HG03280 (cell line): ENCODE measurements around the gene ZDHHC17.
"Not testable (repeated sequence)": the region's sequence is repeated elsewhere in the genome, so short reads cannot be mapped to it uniquely, and the experiment has no call there.

Experiments used
- ATAC-seq: cut with Tn5 transposase; IDR thresholded peaks from one replicate; pipeline ENCODE4 v1.9.1; 2021; ENCODE audit warnings: mild to moderate bottlenecking, moderate library complexity; ENCODE audit not compliant: unreplicated experiment

ZDHHC17 gene

GRCh38 chr12:76763746-76764675, at the start of gene ZDHHC17:
ZDHHC17 (plus strand) TSS chr12:76764115; CDS start chr12:76764237, 122 bp downstream.
- ATAC-seq: peak; percentile 93

DNA sequence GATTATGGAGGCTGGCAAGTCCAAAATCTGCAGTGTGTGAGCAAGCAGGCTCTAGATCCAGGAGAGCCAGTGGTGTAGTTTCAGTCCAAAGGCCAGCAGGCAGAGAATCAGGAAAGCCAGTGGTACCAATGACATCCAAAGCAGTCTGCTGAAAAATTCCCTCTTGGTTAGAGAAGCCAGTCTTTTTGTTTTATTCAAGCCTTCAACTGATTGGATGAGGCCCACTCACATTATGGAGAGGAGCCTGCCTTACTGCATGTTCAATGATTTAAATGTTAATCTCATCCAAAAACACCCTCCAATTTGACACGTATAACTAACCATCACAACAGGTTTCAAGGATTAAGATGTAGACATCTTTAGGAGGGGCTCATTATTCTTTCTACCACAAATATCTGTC, 49.5 kb upstream of the ZDHHC17 start:
- no peak for ATAC-seq

DNA sequence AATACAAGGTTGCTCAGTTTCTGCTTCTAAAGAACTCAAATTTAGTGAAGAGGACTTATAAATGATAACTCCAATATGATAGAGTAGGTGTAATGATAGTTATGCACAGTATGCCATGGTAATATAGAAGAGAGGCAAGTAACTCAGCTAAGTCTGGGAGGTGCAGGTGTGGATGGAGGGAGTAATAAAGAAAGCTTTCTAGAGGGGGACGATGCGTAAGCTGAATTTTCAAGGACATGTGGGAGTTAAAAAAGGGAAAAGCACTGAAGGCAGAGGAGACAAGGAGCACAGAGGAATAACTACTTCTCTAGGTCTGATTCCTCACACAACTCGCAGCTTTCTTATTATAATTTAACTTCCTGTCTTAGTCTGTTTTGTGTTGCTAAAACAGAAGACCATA, 49.1 kb upstream of the ZDHHC17 start:
- no peak for ATAC-seq

GRCh38 chr12:76715332-76715731, 48.6 kb upstream of the ZDHHC17 start:
- no peak for ATAC-seq

- no peak for ATAC-seq
These were observed 46.6 kb upstream of the ZDHHC17 start for GRCh38 chr12:76717314-76717713.

DNA sequence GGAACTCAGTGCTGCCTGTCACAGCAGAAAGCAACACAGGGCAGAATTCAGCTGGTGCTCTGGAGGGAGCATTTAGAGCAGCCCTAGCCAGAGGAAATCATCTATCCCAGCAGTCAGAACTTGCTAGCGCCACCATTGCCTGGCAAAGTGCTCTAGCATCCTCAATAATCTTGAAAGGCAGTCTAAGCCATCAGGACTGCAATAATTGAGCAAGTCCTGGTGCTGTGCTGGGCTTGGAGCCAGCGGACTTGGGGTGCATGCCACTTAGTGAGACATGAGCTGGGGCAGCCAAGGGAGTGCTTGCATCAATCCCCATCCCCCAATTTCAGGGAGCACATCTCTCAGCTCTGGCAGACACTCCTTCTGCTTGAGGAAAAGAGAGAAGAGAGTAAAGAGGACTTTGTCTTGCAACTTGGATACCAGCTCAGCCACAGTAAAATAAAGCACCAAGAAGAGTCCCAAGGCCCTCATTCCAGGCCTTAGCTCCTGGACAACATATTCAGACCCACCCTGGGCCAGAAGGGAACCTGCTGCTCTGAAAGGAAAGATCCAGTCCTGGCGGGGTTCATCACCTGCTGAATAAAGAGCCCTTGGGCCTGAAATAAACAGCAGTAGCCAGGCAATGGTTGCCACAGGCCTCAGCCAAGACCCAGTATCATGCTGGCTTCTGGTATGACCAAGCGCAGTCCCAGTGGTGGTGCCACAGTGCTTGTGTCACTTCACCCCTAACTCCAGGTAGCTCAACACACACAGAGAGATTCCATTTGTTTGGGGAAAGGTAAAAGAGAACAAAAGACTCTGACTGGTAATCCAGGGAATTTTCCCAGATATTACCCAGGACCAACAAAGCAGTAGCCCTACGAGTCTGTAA, 44.5 kb upstream of the ZDHHC17 start:
- no peak for ATAC-seq

- no peak for ATAC-seq
These were observed 43.8 kb upstream of the ZDHHC17 start for GRCh38 chr12:76720068-76720467.

- ATAC-seq: no peak
These were observed 37.3 kb upstream of the ZDHHC17 start for GRCh38 chr12:76726626-76727025.

DNA sequence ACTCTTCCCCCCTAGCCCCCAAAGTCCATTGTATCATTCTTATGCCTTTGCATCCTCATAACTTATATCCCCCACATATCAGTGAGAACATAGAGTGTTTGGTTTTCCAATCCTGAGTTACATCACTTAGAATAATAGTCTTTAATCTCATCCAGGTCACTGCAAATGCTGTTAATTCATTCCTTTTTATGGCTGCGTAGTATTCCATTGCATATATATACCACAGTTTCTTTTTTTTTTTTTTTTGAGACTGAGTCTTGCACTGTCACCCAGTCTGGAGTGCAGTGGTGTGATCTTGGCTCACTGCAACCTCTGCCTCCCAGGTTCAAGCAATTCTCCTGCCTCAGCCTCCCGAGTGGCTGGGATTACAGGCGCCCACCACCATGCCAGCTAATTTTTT, 31.7 kb upstream of the ZDHHC17 start:
- not testable (repeated sequence) for ATAC-seq

GRCh38 chr12:76737689-76738088, 26.2 kb upstream of the ZDHHC17 start:
- not testable (repeated sequence) for ATAC-seq

GRCh38 chr12:76738824-76739579, 24.9 kb upstream of the ZDHHC17 start:
- no peak for ATAC-seq

DNA sequence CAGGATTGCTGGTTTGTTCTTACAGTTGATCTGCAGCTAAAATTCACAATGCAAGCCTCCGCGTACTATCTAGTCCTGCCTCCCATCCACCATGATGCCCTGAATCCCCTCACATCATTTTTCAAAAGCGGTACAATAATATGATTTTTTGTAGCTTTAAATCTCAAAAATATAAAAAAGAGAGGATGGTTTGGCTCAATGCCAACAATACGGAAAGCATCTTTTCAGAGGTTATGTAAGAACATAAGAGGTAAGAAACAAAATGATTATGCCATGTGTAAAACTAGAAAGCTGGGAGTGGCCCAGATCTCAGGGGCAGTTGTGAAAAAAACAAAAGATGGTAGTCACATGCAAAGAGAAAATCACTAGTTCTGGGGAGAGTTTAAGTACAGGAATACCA, 24.0 kb upstream of the ZDHHC17 start:
- ATAC-seq: no peak

DNA sequence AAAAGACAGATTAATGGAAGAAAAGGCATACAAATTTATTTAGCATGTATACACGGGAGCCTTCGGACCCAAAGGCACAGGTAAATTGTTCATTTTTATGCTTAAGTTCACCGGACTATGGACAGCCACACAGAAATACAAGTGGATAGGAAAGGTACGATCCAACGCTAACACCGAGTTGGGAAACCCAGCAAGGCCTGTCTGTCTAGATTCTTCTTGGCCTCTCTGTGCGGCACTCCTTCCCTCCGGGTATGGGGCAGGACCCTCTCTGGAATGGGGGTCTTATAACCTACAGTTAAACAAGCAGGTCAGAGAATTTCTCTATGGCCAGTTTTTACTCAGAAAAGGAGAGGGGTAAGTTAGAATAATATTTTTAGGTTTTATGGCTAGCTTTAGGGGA, 23.4 kb upstream of the ZDHHC17 start:
- ATAC-seq: no peak

DNA sequence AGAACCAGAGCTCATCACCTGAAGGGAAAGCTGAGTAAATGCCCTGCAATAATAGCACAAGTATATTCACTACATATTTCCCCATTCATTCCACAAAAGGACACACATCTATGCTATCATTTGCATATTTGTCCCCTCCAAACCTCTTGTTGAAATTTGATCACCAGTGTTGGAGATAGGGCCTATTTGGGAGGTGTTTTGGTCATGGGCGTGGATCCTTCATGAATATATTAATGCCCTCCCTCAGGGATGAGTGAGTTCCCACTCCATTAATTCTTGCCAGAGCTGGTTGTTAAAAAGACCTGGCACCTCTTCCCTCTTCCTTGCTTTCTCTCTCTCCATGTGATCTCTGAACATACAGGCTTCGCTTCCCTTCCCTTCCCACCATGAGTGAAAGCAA, 18.6 kb upstream of the ZDHHC17 start:
- no peak for ATAC-seq

- no peak for ATAC-seq
These were observed 17.4 kb upstream of the ZDHHC17 start for GRCh38 chr12:76746516-76746915.

- no peak for ATAC-seq
These were observed 16.7 kb upstream of the ZDHHC17 start for GRCh38 chr12:76747245-76747644.

DNA sequence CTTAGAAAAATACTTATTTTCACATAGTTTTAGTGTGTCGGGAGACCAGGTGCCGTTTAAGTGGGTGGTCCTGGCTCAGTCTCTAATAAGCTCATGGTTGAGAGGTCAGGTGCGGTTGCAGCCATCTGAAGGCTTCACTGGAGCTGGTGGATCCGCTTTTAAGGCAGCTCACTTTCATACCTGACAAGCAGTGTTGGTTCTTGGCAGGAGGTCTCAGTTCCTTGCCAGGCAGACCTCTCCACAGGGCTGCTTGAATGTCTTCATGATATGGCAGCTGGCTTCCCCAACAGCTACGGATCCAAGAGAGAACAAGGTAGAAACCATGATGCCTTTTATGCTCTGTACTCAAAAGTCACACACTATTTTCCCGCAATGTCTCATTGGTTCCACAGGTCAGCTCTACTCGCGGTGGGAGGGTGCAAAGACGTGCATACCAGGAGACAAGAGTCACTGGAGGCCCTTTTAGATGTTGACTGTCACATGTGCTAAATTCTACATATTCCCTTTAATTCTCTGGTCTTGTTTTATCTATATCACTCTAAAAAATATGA, 8.0 kb upstream of the ZDHHC17 start:
- ATAC-seq: no peak

GRCh38 chr12:76757694-76758093, 6.2 kb upstream of the ZDHHC17 start:
- ATAC-seq: no peak

GRCh38 chr12:76762601-76762980, 1.3 kb upstream of the ZDHHC17 start:
- ATAC-seq: no peak

GRCh38 chr12:76764856-76765255, 941 bp downstream of the ZDHHC17 start:
- no peak for ATAC-seq

- no peak for ATAC-seq
These were observed 1.7 kb downstream of the ZDHHC17 start for GRCh38 chr12:76765598-76765997.
